GM13977 (cell line): ENCODE measurements around the gene HPS1.

Source experiments
- DNase-seq: peaks from one replicate; pipeline ENCODE4 v3.0.0; 2012; ENCODE audit warnings: low spot score
- CTCF ChIP-seq: IDR thresholded peaks from 2 replicates; pipeline ENCODE4 v1.5.1; 2012; ENCODE audit warnings: mild to moderate bottlenecking, control low read depth; ENCODE audit not compliant: insufficient read depth; ENCODE audit errors: extremely low read depth, missing control alignments
- in situ Hi-C: fragments of 300-500 bp; cut with MboI; formaldehyde crosslinking; loops from one replicate; pipeline ENCODE4 v1.12.0; 2022; ENCODE audit warnings: low sequenced_read_pairs, low pct_unique_long_range_greater_than_20kb, mixed read lengths, inconsistent platforms; ENCODE audit not compliant: unreplicated experiment

The HPS1 gene

GRCh38 chr10:98485959-98486358 lies 39.2 kb upstream of the HPS1 start:
- DNase-seq = no peak
- in situ Hi-C loops = no loop called here
- TF ChIP-seq CTCF = no peak

GRCh38 chr10:98483658-98484057 lies 36.9 kb upstream of the HPS1 start:
- in situ Hi-C loops = no loop called here
- DNase-seq = no peak
- no peak for TF ChIP-seq CTCF

DNA sequence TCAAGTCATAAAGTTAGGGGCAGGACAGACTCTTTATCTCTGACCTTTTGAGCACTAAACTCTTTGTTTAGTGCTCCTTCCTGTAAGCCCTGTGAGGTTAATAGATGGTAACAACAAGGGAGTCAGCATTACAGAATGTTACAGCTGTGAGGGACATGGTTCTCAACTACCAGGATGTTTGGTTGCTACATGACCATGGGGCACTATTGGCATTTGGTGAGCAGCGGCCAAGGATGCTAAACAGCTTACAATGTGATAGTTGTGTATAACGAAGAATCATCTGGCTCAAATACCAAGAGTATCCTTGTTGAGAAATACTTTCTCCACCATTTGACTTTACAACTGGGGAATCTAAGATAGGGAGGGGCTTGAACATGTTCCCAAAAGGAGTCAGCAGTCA lies 35.4 kb upstream of the HPS1 start:
- no peak for TF ChIP-seq CTCF
- no peak for DNase-seq
- in situ Hi-C loops = no loop called here

DNA sequence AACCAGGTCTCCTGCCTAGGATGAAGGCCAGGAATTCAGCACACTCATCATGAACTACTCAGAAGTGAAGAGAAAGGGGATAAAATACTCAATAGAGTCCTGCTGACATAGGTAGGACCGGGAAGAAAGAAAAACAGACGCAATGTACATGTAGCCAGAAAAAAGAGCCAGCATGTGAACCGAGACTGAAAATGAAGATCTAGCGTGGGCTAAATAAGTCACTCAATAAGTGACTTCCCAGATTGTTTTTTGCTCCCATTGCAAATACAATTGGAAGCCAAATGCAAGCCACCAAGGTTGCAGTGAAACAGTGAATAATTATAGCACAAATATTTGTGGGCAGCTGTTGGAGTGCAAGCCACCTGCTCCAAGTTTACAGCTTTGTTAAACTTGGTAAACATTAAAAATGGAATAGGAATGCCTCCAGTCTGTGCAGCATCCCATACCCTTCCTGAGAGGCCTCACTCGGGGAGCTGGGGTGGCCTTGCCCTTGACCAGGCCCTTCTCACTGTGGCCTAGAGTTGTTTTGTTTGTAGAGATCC lies 34.7 kb upstream of the HPS1 start:
- DNase-seq = no peak
- in situ Hi-C loops = no loop called here

DNA sequence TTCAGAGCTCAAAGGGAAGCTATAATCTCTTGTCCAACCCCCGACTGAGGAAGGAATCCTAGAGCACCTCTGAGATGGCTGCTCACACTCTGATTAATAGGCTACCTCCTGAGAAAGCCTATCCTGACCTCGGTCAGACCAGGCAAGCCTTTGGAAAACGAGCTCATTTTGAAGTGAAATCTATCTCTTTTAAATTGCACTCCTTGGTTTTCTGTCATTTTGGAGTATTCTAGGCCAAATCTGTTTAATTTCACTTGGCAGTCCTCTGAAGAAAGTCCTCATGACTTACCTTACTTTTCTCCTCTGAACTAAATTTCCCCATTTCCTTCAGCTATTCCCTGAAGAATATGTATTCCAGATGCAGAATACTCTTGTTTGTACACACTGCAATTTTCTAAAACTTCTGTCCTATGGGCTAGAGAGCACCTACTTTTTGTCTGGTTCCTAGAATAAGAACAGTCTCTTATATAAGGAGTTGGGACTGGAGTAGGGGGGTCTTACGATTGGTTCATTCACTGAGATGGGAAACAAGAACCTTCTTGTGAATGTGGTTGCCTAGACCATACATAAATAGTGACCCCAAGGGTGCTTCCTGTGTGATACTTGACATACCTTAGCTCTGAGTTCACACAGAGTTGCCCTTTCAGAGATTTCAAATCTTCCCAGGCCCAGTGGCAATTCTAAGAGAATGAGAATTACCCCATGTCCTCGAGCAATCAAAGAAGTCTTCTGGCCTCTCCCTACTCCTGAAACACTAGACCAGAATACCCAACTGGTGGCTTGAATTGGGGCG lies 31.9 kb upstream of the HPS1 start:
- in situ Hi-C loops = no loop called here
- no peak for TF ChIP-seq CTCF
- DNase-seq = no peak

More for the DNA sequence above, 34.7 kb upstream of the HPS1 start:
- TF ChIP-seq CTCF = no peak

DNA sequence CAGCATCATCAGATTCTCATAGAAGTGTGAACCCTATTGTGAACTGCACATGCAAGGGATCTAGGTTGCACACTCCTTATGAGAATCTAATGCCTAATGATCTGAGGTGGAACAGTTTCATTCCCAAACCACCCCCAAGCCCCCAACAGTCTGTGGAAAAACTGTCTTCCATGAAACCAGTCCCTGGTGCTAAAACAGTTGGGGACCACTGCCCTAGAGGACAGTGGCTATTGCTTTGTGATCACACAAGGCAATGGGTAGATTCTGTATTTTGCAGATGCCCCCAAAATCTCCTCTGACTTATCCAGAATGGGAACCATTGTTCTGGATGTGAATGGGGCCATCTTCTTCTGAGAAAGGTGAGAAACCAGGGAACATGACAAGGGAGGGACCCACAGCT lies 31.1 kb upstream of the HPS1 start:
- TF ChIP-seq CTCF = no peak
- in situ Hi-C loops = no loop called here
- no peak for DNase-seq
